Lower leg skin (tissue), 3 donors: ENCODE measurements around the gene NCKAP5.

Experiments used
- POLR2A ChIP-seq, 2 donors: fragments of 450-650 bp; IDR thresholded peaks; one replicate each; pipeline ENCODE4 v1.6.1; 2016 to 2017; ENCODE audit warnings: antibody characterized with exemption in 2 of 2, mild to moderate bottlenecking in 1 of 2, moderate library complexity in 1 of 2
- TF ChIP-seq, protein P1 (sequence below), 3 donors: fragments of 450-650 bp; IDR thresholded peaks; one replicate each; pipeline ENCODE4 v1.5.1; 2016; ENCODE audit warnings: antibody characterized with exemption in 3 of 3, mild to moderate bottlenecking in 3 of 3, moderate library complexity in 2 of 3

DNA sequence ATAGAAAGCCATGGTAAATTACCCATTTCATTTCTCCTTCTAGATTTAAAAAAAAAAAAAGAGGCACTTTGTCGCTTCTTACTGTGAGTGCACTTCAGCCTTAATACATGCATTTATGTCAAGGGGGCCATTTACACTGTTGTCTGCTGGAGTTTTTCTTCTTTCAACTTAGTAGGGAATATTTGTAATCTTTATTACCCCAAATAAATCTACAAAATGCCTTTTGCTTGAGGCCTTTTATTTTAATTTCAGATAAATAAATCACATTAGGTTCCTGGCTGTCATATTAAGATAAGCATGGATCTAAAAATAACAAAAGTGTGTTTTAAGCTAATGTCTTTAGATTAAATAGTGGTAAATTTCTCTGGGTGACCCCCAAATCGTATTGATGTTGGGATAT, 276.0 kb downstream of the NCKAP5 start:
- TF ChIP-seq, protein P1, sequence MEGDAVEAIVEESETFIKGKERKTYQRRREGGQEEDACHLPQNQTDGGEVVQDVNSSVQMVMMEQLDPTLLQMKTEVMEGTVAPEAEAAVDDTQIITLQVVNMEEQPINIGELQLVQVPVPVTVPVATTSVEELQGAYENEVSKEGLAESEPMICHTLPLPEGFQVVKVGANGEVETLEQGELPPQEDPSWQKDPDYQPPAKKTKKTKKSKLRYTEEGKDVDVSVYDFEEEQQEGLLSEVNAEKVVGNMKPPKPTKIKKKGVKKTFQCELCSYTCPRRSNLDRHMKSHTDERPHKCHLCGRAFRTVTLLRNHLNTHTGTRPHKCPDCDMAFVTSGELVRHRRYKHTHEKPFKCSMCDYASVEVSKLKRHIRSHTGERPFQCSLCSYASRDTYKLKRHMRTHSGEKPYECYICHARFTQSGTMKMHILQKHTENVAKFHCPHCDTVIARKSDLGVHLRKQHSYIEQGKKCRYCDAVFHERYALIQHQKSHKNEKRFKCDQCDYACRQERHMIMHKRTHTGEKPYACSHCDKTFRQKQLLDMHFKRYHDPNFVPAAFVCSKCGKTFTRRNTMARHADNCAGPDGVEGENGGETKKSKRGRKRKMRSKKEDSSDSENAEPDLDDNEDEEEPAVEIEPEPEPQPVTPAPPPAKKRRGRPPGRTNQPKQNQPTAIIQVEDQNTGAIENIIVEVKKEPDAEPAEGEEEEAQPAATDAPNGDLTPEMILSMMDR (IDR thresholded peaks at IDR 0.05), result no peak
- TF ChIP-seq POLR2A (IDR thresholded peaks at IDR 0.05), result no peak
